ENCODE measurements around the gene ZNF200. TPM values are rescaled to one million over a fixed set of nuclear protein-coding genes. Genes with fewer than 3 reads are reported as not detected.

ZNF200 gene
- total and polyA plus RNA-seq, 2 of the 13 experiments (the other 11 are each of a cell fraction or from before 2014, with no cell fraction given), result 3.5 to 16.5 TPM

- TF ChIP-seq ZNF281 (CRISPR knock-in tag; IDR thresholded peaks at IDR 0.05; ENCODE audit: borderline replicate concordance), result no peak
- 0 out of 2 replicates have a peak, but pooled peaks have one; percentile 47 for TF ChIP-seq SAP130 (CRISPR knock-in tag; IDR thresholded peaks at IDR 0.05; ENCODE audit: low read depth)
- no peak for TF ChIP-seq GRHL1 (CRISPR knock-in tag; conservative IDR thresholded peaks at IDR 0.05)
- TF ChIP-seq HMGXB3 (CRISPR knock-in tag; IDR thresholded peaks at IDR 0.05; ENCODE audit: borderline replicate concordance), result peak; percentile 93
- TF ChIP-seq NFYC (CRISPR knock-in tag; IDR thresholded peaks at IDR 0.05), result peak; percentile 85
- TF ChIP-seq KLF9 (CRISPR knock-in tag; IDR thresholded peaks at IDR 0.05; ENCODE audit: low read depth), result 0 out of 2 replicates have a peak, but pooled peaks have one; percentile 22
- 0 out of 2 replicates have a peak, but pooled peaks have one; percentile 22 for TF ChIP-seq ZNF770 (CRISPR knock-in tag; IDR thresholded peaks at IDR 0.05)
- peak; percentile 59; the same call in 1 of the 2 replicates for TF ChIP-seq ZMYM4 (CRISPR knock-in tag; IDR thresholded peaks at IDR 0.05)
- TF ChIP-seq GFI1 (CRISPR knock-in tag; IDR thresholded peaks at IDR 0.05; ENCODE audit: borderline replicate concordance), result peak; percentile 98
- TF ChIP-seq ZNF629 (CRISPR knock-in tag; conservative IDR thresholded peaks at IDR 0.05), result no peak
- TF ChIP-seq ZNF292 (CRISPR knock-in tag; IDR thresholded peaks at IDR 0.05; ENCODE audit: borderline replicate concordance, low read depth), result no peak
- no peak for TF ChIP-seq ZBTB26 (CRISPR knock-in tag; IDR thresholded peaks at IDR 0.05; ENCODE audit: borderline replicate concordance)
- TF ChIP-seq EP300 (IDR thresholded peaks at IDR 0.05; ENCODE audit: low read depth in 2 of 2, low read length in 2 of 2), result 0 out of 4 replicates have a peak, but pooled peaks of 1 of the 2 experiments have one; percentile 13
- no peak for TF ChIP-seq EP300 (CRISPR knock-in tag; IDR thresholded peaks at IDR 0.05; ENCODE audit: borderline replicate concordance)
- peak; percentile 55 for TF ChIP-seq RBFOX2 (IDR thresholded peaks at IDR 0.05; ENCODE audit: low read depth, low read length)
These were observed 39.5 kb upstream of the ZNF200 start (continued) for GRCh38 chr16:3274490-3274889.

All from HepG2 (cell line).